Stimulated activated CD4-positive, alpha-beta T cell treated with anti-CD3 and anti-CD28 coated beads, Interleukin-2, amount 100 ng/mL, for 24 hours (primary cell): ENCODE data around the gene PTTG1.
A peak's percentile ranks its signal among the peaks of the same experiment; 100 is the strongest.
"Not testable (repeated sequence)": the region's sequence is repeated elsewhere in the genome, so short reads cannot be mapped to it uniquely, and the experiment has no call there.

Experiments used
- DNase-seq, 2 donors: peaks; one replicate each; pipeline ENCODE4 v3.0.0-alpha.2; 2020

PTTG1 gene

DNA sequence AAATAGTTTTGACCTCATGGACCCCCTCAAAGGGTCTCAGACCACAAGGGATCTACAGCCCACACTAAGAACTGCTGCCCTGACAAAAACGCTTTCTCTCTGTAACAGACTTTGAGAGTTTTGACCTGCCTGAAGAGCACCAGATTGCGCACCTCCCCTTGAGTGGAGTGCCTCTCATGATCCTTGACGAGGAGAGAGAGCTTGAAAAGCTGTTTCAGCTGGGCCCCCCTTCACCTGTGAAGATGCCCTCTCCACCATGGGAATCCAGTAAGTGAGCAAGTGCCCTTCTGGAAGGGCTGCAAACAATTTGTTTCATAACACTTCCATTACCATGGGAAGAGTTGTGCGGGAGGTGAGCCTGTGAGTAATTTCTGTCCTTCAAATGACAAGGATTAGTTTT is 6.0 kb downstream of the PTTG1 start:
- DNase-seq = no peak

DNA sequence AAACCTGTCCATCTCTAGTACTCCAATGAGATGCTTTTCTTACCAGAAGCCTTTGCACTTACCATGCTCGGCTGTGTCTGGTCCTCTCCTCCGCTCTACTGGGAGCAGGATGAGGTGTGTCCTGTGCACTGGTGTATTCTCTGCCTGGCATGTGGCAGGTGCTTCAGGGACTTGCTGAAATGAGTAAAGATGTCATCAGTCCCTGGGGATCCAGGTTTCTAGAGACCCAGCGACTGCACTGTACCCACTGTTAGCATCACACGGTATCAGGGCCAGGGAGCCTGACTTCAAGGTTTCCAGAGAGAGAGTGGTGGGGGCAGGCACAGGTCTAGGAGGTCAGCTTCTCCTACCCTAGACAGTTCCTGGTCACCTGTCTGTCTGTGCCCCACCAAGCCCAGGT is 10.5 kb downstream of the PTTG1 start:
- no peak for DNase-seq

DNA sequence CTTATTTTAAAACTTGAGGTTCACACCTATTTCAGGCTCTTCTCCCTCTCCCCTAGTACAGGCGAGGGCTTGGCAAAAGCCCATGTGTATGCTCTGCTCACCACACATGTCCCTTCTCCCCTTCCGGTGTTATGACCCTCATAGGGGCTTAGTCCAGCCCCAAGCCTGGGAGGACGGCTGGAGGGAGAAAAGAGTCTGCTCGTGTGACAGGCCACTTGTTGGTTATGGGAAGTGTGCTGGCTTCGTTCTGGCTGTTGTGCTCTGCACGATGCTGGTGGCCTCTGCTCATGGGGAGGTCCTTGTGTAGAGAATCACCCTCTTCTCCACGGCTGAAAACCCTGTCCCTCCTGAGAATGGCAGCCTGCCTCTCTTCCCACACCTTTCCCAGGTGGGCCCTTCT is 11.1 kb downstream of the PTTG1 start:
- DNase-seq = no peak

DNA sequence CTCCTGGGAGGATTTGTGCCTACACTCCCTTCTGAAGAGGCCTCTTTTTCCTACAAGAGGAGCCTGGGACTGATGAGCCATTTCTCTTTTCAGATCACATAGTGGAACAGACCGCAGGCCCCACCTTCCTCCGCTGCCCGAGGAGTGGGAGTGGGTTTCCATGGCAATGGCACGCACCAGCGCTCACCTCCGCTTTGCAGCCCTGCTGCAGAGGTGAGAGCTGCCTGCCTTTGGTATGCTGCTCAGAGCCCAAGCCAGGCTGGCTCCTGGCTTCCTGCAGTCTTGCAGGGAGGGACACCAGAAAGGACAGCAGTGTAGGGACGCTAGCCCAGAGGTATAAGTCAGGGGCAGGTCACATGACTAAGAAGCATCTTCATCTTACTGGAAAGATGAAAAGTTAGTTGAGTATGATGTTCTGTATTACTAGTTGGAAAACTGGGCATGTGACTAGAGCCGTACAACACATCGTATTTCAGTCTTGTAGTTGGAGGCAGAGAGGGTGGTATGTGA is 12.4 kb downstream of the PTTG1 start:
- DNase-seq = peak in 1 of 2 donors; percentile 33

DNA sequence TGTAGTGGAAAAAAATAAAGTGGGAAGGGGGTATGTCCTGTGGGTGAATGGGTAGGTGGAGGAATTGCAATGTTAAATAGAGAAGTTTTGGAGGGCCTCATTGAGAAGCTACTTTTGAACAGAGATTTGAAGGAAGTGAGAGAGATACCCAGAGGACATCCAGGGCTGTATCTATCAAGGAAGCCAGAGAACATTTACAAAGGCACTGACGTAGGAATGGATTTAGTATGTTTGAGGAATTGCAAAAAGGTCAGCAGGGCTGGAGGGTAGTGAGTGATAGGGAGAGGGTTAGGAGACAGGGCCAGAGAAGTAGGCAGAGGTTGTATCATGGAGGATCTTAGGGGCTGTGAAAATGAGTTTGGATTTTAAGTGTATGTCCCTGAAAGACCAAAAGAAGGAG is 13.9 kb downstream of the PTTG1 start:
- DNase-seq = no peak

DNA sequence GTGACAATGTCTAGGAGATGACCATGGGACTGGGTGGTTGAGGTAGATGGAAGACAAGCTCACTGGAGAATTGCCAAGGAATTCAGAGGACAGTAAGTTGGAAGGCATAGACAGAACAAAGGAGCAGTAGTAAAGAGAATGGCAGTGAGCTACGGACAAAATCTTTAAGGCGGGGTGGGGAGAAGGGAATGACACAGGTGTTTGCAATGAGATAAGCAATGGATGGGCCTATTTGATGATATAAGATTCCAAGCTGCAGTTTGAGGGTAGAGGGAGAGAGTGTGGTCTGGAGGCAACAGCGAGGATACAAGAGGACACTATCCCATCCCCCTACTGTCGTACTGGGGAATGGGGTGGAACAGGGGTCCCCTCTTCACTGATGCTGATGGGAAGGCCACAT is 14.4 kb downstream of the PTTG1 start:
- no peak for DNase-seq

DNA sequence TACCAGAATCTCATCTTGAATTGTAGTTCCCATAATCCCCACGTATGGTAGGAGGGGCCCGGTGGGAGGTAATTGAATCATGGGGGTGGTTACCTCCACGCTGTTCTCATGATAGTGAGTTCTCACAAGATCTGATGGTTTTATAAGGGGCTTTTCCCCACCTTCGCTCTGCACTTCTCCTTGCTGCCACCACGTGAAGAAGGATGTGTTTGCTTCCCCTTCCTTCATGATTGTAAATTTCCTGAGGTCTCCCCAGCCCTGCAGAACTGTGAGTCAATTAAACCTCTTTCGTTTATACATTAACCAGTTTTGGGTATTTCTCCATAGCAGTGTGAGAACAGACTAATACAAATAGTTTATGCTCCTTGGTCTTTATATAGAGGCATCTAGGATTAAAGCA is 15.0 kb downstream of the PTTG1 start:
- not testable (repeated sequence) for DNase-seq

DNA sequence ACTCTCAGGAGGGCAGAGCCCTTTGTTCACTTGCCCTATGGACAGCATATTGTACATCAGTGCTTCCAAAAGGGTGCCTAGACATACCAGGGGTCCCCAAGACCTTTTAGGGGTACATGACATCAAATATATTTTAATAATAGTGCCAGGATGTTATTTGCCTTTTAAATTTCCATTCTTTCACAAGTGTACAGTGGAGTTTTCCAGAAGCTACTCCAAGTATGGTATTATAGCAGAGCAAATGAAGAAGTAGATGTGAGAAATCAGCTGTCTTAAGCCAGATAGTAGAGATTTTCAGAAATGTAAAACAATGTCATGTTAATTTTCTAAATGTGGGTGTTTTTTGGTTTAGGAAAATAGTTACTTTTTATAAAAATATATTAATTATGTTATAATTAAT is 15.6 kb downstream of the PTTG1 start:
- no peak for DNase-seq

DNA sequence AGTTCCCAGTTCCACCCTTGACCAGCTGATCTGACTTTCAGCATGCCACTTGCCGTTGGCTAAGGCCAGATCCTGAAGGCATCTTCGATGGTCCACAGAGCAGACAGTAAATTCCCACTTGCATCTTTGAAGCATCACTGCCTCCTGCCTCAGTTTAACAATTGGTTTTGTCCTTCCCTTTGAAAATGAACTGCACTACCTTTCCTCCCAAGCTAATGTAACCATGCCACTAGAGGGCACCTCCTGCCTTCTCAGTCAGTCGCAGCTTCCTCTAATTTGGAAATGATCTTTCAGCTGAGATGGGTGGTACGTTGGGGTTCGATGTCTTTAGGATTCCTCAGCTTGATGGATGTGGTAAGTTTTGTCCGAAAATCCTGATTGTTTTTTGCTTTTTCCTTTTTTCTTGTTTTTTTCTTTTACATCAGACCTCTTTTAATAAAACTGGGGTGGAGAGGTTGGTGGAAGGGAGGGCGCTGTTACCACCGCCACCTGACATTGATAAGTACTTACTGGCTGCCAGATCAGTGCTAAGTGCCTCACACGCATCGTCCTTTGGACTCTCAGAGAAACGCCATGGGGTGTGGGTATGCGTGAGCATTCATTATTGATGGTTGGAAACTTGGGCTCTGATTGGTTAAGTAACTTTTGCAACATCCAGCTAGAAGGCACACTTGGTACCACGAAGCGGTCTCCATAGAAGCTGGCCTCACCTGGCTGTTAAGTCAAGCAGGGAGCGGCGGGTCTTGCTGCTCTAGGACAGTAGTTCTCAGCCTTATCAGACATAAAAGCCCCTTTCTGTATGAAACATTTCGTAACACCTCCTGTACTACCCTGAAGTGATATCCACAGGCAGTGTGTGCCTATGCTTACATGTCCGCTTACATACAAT is 16.9 kb downstream of the PTTG1 start:
- DNase-seq = peak; percentile 50 to 64

DNA sequence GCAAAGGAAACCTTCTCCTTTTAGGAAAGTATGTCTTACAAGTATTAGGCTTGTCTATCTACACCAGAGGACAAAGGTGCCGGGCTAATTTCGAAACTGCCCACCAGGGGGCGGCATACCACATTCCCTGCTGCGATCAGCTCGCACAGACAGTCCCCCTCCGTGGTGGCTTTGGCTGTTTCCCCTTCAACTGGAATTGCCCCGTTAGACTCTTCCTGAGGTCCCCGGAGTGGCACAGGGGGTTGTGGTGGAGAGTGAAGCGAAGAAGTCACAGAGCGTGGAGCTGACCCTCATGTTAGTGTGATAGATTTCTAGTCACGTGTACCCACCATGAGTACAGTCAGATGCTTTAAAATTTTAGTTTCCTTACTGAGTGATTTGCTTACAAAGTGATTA is 17.5 kb downstream of the PTTG1 start:
- peak; percentile 94 for DNase-seq

DNA sequence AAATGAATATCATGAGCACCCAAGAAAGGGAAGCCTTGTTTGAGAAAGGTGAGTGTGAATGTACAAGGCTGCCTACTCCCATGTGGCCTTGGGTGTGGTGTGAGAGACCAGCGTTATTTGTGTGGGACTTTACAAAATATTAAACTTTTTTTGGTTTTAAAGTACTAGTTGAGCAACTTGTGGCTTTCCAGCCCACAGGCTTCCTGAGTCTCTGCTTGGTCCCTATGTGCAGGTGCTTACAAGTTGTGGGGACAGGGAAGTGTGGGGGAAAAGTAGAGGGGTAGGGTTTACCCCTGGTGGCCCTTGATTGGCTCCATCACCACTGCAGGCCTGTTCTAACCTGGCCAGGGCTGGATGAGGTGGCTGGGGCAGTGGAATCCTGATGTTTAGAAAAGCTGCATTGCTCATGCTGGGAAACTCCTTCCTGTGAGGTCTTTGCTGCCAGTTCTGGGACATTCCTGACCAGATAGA is 19.7 kb downstream of the PTTG1 start:
- no peak for DNase-seq

DNA sequence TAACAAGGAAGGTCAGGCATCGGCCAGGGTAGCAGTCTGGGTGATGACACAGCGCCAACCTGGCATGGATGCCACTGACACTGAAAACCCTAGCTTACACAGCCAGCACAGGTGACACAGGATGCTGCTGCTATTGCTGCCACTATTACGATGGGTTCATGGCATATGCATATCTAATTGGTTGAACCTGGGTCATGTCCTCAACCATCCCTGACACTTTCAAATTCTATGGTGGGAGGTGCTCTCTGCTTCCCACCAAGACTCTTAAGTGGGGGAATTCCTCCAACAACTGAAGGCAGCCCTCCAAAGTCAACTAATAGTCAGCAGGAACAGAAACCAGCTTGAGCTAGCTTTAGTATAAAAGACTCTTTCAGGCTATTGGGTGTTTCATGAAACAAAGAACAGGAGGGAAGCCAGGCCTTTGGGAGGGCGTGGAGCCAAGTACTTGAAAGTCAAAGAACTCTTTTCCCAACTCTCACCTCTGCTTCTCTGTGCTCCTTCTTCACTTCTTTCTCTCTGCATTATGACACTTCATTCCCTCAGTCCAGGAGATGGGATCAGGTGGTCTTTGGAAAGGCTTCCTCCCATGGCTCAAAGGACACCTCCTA is 21.3 kb downstream of the PTTG1 start:
- DNase-seq = no peak

DNA sequence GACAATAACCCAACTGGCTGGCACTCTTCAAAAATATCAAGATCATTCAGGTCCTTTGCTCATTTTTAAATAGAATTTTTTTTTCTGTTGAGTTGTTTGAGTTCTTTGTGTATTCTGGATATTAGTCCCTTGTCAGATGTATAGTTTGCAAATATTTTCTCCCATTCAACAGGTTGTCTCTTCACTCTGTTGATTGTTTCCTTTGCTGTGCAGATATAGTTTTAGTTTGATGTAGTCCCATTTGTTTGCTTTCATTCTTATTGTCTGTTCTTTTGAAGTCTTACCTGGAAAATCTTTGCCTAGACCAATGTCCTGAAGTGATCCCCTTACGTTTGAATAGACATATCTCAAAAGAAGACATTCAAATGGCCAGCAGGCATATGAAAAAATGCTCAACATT is 22.8 kb downstream of the PTTG1 start:
- DNase-seq = no peak

DNA sequence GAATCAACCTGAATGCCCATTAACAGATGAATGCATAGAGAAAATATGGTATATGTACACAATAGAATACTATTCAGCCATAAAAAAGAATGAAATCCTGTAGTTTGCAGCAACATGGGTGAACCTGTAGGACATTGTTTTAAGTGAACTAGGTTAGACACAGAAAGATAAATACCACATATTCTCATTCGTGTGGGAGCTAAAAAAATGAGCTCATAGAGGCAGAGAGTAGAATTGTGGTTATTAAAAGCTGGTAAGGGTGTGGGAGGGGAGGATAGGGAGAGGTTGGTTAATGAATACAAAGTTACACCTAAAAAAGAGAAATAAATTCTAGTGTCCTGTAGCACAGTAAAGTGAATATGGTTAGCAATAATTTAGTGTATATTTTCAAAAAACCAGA is 23.5 kb downstream of the PTTG1 start:
- no peak for DNase-seq

DNA sequence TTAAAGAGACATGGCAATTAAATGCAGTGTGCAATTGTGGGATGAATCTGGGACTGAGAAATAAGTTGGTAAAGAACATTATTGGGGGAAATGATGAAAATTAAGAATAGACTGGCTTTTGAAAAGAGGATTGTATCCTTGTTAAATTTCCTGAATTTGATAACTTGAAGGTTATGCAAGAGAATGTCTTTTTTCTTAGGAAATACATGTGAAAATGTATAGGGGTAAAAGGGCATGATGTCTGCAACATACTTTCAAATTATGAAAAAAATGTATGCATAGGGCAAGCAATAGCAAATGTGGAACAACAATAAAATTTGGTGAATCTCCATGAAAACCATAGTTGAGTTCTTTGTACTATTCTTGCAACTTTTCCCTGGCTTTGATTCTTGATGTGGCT is 24.1 kb downstream of the PTTG1 start:
- no peak for DNase-seq

DNA sequence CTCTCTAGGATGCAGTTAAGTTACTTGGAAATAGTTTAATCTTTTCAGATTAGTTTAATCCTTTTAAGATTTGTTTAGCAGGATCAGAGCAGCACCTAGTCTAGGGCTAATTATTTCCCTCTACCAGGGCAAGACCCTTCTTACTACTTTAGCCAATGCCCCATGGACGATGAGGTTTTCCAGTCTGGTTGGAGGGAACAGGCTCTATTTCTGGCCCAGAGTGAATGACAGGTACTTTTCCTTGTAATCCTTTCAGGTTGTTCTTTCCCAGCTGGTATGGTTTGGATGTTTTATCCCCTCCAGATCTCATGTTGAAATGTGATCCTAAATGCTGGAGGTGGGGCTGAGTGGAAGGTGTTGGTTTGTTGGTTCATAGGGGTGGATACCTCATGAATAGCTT is 27.2 kb downstream of the PTTG1 start:
- DNase-seq = no peak

DNA sequence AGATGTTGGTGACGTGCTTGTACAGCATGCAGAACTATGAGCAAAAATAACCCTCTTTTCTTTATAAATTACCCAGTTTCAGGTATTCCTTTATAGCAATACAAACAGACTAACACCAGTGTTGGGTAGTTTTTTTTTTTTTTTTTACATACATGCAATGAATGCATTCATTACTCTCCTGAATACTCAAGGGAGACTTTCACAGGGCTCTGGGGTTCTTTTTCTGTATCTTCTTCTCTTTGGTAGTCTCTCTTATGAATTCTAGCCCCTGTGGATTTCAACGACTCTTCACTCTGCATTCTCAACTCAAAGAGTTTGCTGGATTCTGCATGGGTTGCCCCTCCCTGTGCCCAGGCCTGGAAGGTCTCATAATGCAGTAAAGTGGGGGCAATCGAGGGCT is 27.8 kb downstream of the PTTG1 start:
- no peak for DNase-seq

DNA sequence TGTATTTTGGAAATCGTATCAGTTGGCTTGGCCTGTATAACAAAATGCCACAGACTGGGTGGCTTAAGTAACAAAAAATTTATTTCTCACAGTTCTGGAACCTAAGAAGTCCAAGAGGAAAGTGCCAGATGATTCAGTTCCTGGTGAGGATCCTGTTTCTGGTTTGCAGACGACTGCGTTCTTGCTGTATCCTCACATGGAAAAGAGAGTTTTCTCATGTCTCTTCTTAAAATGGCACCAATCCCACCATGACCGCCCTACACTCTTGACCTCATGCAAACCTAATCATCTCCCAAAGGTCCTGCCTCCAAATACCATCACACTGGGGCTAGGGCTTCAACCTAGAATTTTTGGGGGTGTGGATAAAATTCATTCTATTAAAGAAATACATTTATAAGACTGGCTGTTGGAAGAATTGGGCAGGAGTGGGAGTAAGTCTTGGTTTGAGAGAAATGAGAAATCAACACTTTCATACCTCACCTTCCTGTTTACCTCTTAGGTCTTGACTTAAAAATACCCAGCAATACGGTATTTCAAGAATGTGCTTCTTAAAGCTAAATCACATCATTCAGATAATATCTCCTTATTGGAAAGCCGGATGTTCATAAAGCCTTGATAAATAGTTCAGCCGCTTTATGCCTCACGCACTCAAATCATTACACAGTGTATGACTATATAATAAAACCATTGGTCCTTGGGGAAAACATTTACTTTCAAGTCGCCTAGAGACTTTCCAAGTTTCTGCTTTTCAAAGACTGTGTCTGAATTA is 28.7 kb downstream of the PTTG1 start:
- no peak for DNase-seq

DNA sequence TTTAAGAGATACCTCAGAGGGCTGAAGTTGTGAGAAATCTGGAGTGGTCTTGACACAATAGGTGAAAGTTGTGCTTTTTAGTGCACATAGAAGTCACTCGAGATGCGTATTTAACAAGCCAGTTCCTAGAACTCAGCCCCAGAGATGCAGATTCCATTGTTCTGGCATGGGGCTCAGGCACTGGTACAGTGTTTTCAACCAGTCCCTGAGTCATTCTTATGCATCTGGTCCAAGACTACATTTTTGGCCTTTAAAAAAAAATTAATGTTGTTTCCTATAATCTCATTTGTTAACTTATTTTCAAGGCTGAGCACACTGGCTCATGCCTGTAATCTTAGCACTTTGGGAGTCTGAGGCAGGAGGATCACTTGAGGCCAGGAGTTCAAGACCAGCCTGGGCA is 29.6 kb downstream of the PTTG1 start:
- no peak for DNase-seq

DNA sequence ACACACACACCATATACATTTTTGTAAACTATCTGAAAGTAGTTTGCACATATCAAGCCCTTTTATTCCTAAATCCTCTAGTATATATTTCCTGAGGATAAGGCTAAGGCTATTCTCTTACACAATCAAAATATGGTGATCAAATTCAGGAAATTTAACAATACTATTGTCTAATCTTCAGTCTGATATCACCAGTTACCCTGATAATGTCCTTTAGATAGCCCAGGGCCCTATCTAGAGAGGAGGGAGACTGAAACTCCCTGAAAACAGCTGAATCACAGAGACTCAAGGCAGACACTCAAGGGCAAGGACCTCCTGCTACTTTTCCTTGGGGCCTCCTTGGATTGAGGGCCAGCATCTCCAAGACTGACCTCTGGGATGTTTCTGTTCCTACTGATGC is 30.4 kb downstream of the PTTG1 start:
- DNase-seq = no peak

DNA sequence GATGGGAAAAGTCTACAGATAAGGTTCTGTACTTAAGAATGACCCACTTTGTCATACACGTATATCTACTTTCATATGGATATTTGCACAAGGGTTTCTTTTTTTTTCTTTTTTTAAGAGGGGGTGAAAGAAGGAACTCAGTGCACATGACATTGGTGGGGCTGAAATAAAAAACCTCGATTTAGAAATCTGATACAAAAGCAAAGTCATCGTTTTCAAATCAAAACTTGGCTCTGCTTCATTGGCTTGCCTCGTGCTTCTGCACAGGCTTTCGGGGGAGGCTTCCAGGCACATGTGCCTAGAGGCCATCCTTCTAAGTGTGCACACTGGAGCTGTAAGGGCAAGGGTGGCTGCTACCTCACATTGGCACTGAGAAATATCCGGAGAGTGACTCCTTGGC is 31.1 kb downstream of the PTTG1 start:
- DNase-seq = no peak

DNA sequence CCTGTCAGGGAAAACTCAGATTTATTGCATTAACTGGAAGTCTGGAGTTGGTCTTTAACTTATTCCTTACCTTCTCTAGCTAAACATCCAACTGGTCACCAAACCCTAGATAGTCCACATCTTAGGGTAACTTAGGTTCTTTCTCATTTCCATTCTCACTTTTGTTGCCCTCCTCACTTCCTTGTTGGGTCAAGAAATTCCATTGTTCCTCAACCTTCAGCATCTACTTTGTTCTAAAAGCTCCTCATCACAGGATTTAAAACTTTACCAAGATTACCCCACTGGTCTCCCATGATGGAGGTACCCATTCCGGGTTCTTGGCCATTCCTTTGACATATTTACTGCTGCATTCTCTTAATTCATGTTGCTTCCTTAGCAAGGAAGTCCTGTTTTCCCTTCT is 32.1 kb downstream of the PTTG1 start:
- no peak for DNase-seq

DNA sequence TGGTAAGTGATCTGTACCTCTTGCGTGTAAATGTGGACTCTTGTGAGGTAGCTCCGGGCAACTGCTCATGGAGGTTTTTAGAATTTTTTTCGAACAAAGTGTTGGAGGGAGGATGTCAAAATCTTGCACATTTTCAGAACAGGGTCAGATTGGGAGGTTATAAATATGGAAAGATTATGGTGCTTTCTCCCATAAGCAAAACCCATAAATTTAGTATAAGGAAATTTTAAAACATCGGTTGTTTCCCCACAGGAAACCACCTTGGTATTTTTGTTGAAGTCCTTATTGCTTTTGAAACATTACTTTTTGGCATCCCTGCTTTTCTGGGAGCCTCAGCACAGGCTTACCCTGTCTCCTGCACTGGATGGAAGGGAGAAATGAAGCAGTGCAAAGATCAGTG is 33.9 kb downstream of the PTTG1 start:
- DNase-seq = no peak
